Naive thymus-derived CD8-positive, alpha-beta T cell (primary cell): Measurements from ENCODE around the gene ABCB9. TPM values are rescaled to one million over a fixed set of nuclear protein-coding genes. Genes with fewer than 3 reads are reported as not detected.
"Not testable (repeated sequence)": the region's sequence is repeated elsewhere in the genome, so short reads cannot be mapped to it uniquely, and the experiment has no call there.

Experiments
- ATAC-seq, 2 donors: fragments of 150-1000 bp; cut with Tn5 transposase in 1 of 2; sonication (Bioruptor Pico), chemical (Tn5 transposase) in 1 of 2; 1 replicate in 1 of 2; 2 replicates in 1 of 2; pipeline ENCODE4 v1.10.0; 2021; ENCODE audit warnings: mild to moderate bottlenecking in 2 of 2, moderate library complexity in 2 of 2
- POLR2A ChIA-PET: fragments of 350-600 bp; sonication (Branson Sonifier 250); formaldehyde crosslinking; loops from one replicate; lab custom pipeline; 2021; ENCODE audit warnings: antibody characterized with exemption; lab: Charles Lee
- DNase-seq, 10 donors: peaks; one replicate each; pipeline versions ENCODE4 v3.0.0 to v3.0.0-alpha.2; 2020 to 2022
- H3K27ac Mint-ChIP-seq, 10 donors: one replicate each; pipeline ENCODE4 v1.8.0; 2020 to 2022; ENCODE audit warnings: mild to moderate bottlenecking in 10 of 10, mixed read lengths in 10 of 10, moderate library complexity in 4 of 10, inconsistent platforms in 1 of 10
- H3K27me3 Mint-ChIP-seq, 5 donors: one replicate each; pipeline ENCODE4 v1.8.0; 2021 to 2022; ENCODE audit warnings: mixed read lengths in 5 of 5
- H3K36me3 Mint-ChIP-seq, 3 donors: one replicate each; pipeline ENCODE4 v1.8.0; 2020 to 2022; ENCODE audit warnings: mixed read lengths in 3 of 3, mild to moderate bottlenecking in 2 of 3, inconsistent platforms in 1 of 3
- H3K4me1 Mint-ChIP-seq, 4 donors: one replicate each; pipeline ENCODE4 v1.8.0; 2021 to 2022; ENCODE audit warnings: mixed read lengths in 4 of 4
- H3K4me3 Mint-ChIP-seq, 10 donors: one replicate each; pipeline ENCODE4 v1.8.0; 2020 to 2022; ENCODE audit warnings: mild to moderate bottlenecking in 10 of 10, mixed read lengths in 10 of 10, moderate library complexity in 6 of 10, inconsistent platforms in 1 of 10
- H3K9me3 Mint-ChIP-seq, 9 donors: one replicate each; pipeline ENCODE4 v1.8.0; 2020 to 2022; ENCODE audit warnings: mixed read lengths in 9 of 9, mild to moderate bottlenecking in 3 of 9, inconsistent platforms in 1 of 9, moderate library complexity in 1 of 9
- polyA plus RNA-seq, 3 donors: library from polyadenylated mRNA; unstranded; fragments of 300-500 nt; fragmentation: Illumina TruSeq; gene quantifications; one replicate each; pipeline ENCODE4 v1.2.3, GENCODE V29; 2021
- total RNA-seq, 8 experiments: library from RNA in 2 of 8; stranded (reverse) in 2 of 8; gene quantifications; one replicate each; pipeline ENCODE4 v1.2.3 and lab custom pipeline; 2021 to 2026

Gene ABCB9
- total and polyA plus RNA-seq, 5 experiments from 2014 or later = 0.45 to 7.0 (median 1.4) TPM

GRCh38 chr12:122892724-122893123 is 73.5 kb downstream of the ABCB9 start:
- DNase-seq, H3K27me3 Mint-ChIP-seq, H3K9me3 Mint-ChIP-seq, ATAC-seq: not testable (repeated sequence)
- POLR2A ChIA-PET = interaction anchor here (0.7 to 1.0 kb wide), 2 partner anchors 8 to 71 kb away, joined by 3 read pairs; no protein-coding TSS in a partner anchor
- Mint-ChIP-seq H3K27ac (peak overlapping the region in 3 of 10 donors; percentile 60 to 80 (median 76)), H3K4me3 (peak overlapping the region in 6 of 10 donors; percentile 8 to 98 (median 54)), H3K36me3 (peaks cover 0 to 10% (median 0%) of the 10 kb centered on the region in 3 donors), H3K4me1 (peaks cover 36 to 96% (median 92%) of the 10 kb centered on the region in 4 donors)

GRCh38 chr12:122891661-122892525 is 74.4 kb downstream of the ABCB9 start:
- no peaks in the 10 kb centered on the region for H3K9me3 Mint-ChIP-seq
- no peaks in the 10 kb centered on the region for H3K27me3 Mint-ChIP-seq
- peaks cover 0 to 10% (median 0%) of the 10 kb centered on the region in 3 donors for H3K36me3 Mint-ChIP-seq
- no peak for DNase-seq
- POLR2A ChIA-PET = interaction anchor here (0.7 to 1.7 kb wide), 5 partner anchors 9 to 72 kb away, joined by 3 to 6 read pairs (median 3); no protein-coding TSS in a partner anchor
- ATAC-seq = no peak
- H3K4me1 Mint-ChIP-seq = peaks cover 44 to 96% (median 93%) of the 10 kb centered on the region in 4 donors
- peak overlapping the region in 7 of 10 donors; percentile 5 to 98 (median 34) for H3K4me3 Mint-ChIP-seq
- H3K27ac Mint-ChIP-seq = peak overlapping the region in 3 of 10 donors; percentile 12 to 92 (median 76)

- Mint-ChIP-seq H3K27me3 (no peaks in the 10 kb centered on the region), H3K9me3 (no peaks in the 10 kb centered on the region), H3K4me3 (peak overlapping the region; percentile 45 to 85 (median 78)), H3K36me3 (peaks cover 0 to 10% (median 0%) of the 10 kb centered on the region in 3 donors), H3K27ac (peak overlapping the region; percentile 64 to 99 (median 92)), H3K4me1 (peaks cover 32 to 94% (median 86%) of the 10 kb centered on the region in 4 donors)
- DNase-seq (no peak), ATAC-seq (no peak)
- POLR2A ChIA-PET = interaction anchor here (0.6 to 3.0 kb wide), 6 partner anchors 9 to 475 kb away, joined by 3 to 21 read pairs (median 4); no protein-coding TSS in a partner anchor
Measured at GRCh38 chr12:122889761-122890520, 76.3 kb downstream of the ABCB9 start.

- H3K27ac Mint-ChIP-seq = peak overlapping the region; percentile 88 to 99 (median 94)
- H3K4me1 Mint-ChIP-seq = peaks cover 30 to 94% (median 83%) of the 10 kb centered on the region in 4 donors
- H3K4me3 Mint-ChIP-seq = peak overlapping the region; percentile 67 to 91 (median 82)
- peak in 8 of 10 donors; percentile 43 to 88 (median 76) for DNase-seq
- H3K9me3 Mint-ChIP-seq = no peaks in the 10 kb centered on the region
- peak; percentile 86 to 91 for ATAC-seq
- POLR2A ChIA-PET = interaction anchor here (0.6 to 3.0 kb wide), 9 partner anchors 8 to 52 kb away, joined by 3 to 21 read pairs (median 5); no protein-coding TSS in a partner anchor
- H3K36me3 Mint-ChIP-seq = peaks cover 0 to 2% (median 0%) of the 10 kb centered on the region in 3 donors
- no peaks in the 10 kb centered on the region for H3K27me3 Mint-ChIP-seq
Measured at GRCh38 chr12:122888232-122888752, 78.0 kb downstream of the ABCB9 start.

GRCh38 chr12:122887819-122888212 is 78.4 kb downstream of the ABCB9 start:
- no peaks in the 10 kb centered on the region for H3K9me3 Mint-ChIP-seq
- POLR2A ChIA-PET = interaction anchor here (0.6 to 3.0 kb wide), 8 partner anchors 8 to 86 kb away, joined by 4 to 21 read pairs (median 6); no protein-coding TSS in a partner anchor
- peaks cover 32 to 94% (median 86%) of the 10 kb centered on the region in 4 donors for H3K4me1 Mint-ChIP-seq
- no peaks in the 10 kb centered on the region for H3K27me3 Mint-ChIP-seq
- H3K4me3 Mint-ChIP-seq = peak overlapping the region; percentile 67 to 91 (median 82)
- peak in 1 of 2 donors; percentile 2 for ATAC-seq
- no peak for DNase-seq
- H3K27ac Mint-ChIP-seq = peak overlapping the region; percentile 88 to 99 (median 94)
- no peaks in the 10 kb centered on the region for H3K36me3 Mint-ChIP-seq

- Mint-ChIP-seq H3K9me3 (no peaks in the 10 kb centered on the region), H3K4me1 (peaks cover 36 to 94% (median 86%) of the 10 kb centered on the region in 4 donors), H3K4me3 (peak overlapping the region in 9 of 10 donors; percentile 16 to 91 (median 80)), H3K36me3 (no peaks in the 10 kb centered on the region), H3K27ac (peak overlapping the region; percentile 81 to 99 (median 94)), H3K27me3 (no peaks in the 10 kb centered on the region)
- ATAC-seq (no peak), DNase-seq (peak in 1 of 10 donors; percentile 62)
- POLR2A ChIA-PET = interaction anchor here (0.6 to 3.0 kb wide), 8 partner anchors 9 to 87 kb away, joined by 4 to 21 read pairs (median 7); partner anchors contain the start of gene VPS37B
Measured at GRCh38 chr12:122886851-122887818, 79.1 kb downstream of the ABCB9 start.

GRCh38 chr12:122886161-122886560 is 80.1 kb downstream of the ABCB9 start:
- POLR2A ChIA-PET = interaction anchor here (1.7 kb wide), 1 partner anchor 10 kb away, joined by 8 read pairs; the partner anchor contains the start of gene VPS37B
- no peaks in the 10 kb centered on the region for H3K36me3 Mint-ChIP-seq
- H3K27me3 Mint-ChIP-seq = no peaks in the 10 kb centered on the region
- H3K9me3 Mint-ChIP-seq = no peaks in the 10 kb centered on the region
- peak overlapping the region in 1 of 10 donors; percentile 92 for H3K27ac Mint-ChIP-seq
- ATAC-seq = no peak
- no peak for DNase-seq
- H3K4me1 Mint-ChIP-seq = peaks cover 37 to 94% (median 86%) of the 10 kb centered on the region in 4 donors
- H3K4me3 Mint-ChIP-seq = peak overlapping the region in 2 of 10 donors; percentile 8 to 39

- peak overlapping the region in 1 of 10 donors; percentile 32 for H3K4me3 Mint-ChIP-seq
- H3K27me3 Mint-ChIP-seq = no peaks in the 10 kb centered on the region
- H3K27ac Mint-ChIP-seq = no peak overlapping the region
- peaks cover 0 to 7% (median 0%) of the 10 kb centered on the region in 3 donors for H3K36me3 Mint-ChIP-seq
- peaks cover 46 to 94% (median 86%) of the 10 kb centered on the region in 4 donors for H3K4me1 Mint-ChIP-seq
- DNase-seq (no peak), ATAC-seq (no peak)
- POLR2A ChIA-PET = interaction anchor here (0.5 to 2.1 kb wide), 2 partner anchors 14 to 61 kb away, joined by 3 to 7 read pairs; no protein-coding TSS in a partner anchor
- no peaks in the 10 kb centered on the region for H3K9me3 Mint-ChIP-seq
Measured at GRCh38 chr12:122884860-122885259, 81.4 kb downstream of the ABCB9 start.

GRCh38 chr12:122884091-122884826 is 82.0 kb downstream of the ABCB9 start:
- Mint-ChIP-seq H3K4me1 (peaks cover 50 to 94% (median 86%) of the 10 kb centered on the region in 4 donors), H3K4me3 (peak overlapping the region in 4 of 10 donors; percentile 24 to 54 (median 47)), H3K27me3 (no peaks in the 10 kb centered on the region), H3K9me3 (no peaks in the 10 kb centered on the region), H3K27ac (peak overlapping the region in 9 of 10 donors; percentile 3 to 84 (median 40)), H3K36me3 (peaks cover 0 to 12% (median 0%) of the 10 kb centered on the region in 3 donors)
- POLR2A ChIA-PET = interaction anchor here (0.5 to 2.1 kb wide), 3 partner anchors 11 to 62 kb away, joined by 3 to 8 read pairs (median 7); partner anchors contain the start of gene VPS37B
- ATAC-seq (no peak), DNase-seq (no peak)
